Vagina (tissue), 2 donors: ENCODE measurements around the gene KDM8. TPM values are rescaled to one million over a fixed set of nuclear protein-coding genes. Genes with fewer than 3 reads are reported as not detected.

Experiments
- DNase-seq, 2 donors: peaks; one replicate each; pipeline ENCODE4 v3.0.0-alpha.2; 2017; ENCODE audit errors: extremely low spot score in 2 of 2
- H3K27ac ChIP-seq: fragments of 200-600 bp; sonication (generic); one replicate; pipeline ENCODE4 v1.5.1; 2019
- H3K27me3 ChIP-seq: fragments of 200-600 bp; sonication (generic); one replicate; pipeline ENCODE4 v1.5.1; 2019
- H3K36me3 ChIP-seq, 2 donors: fragments of 200-600 bp; sonication (generic); one replicate each; pipeline ENCODE4 v1.5.1; 2017 to 2019
- H3K4me1 ChIP-seq: fragments of 200-600 bp; sonication (generic); one replicate; pipeline ENCODE4 v1.5.1; 2019
- H3K4me3 ChIP-seq, 2 donors: fragments of 200-600 bp; sonication (generic); 1 replicate in 1 of 2; 2 replicates in 1 of 2; pipeline ENCODE4 v1.5.1; 2016 to 2019
- H3K9me3 ChIP-seq: fragments of 200-600 bp; sonication (generic); one replicate; pipeline ENCODE4 v1.5.1; 2019
- POLR2A ChIP-seq, 2 donors: fragments of 450-650 bp; IDR thresholded peaks; one replicate each; pipeline ENCODE4 v1.6.1; 2017; ENCODE audit warnings: antibody characterized with exemption in 2 of 2, mild to moderate bottlenecking in 2 of 2, moderate library complexity in 2 of 2
- POLR2AphosphoS5 ChIP-seq, 2 donors: sonication (generic); formaldehyde crosslinking; IDR thresholded peaks; one replicate each; pipeline ENCODE4 v1.9.0; 2017; ENCODE audit warnings: antibody characterized with exemption in 2 of 2, mild to moderate bottlenecking in 2 of 2, low read depth in 1 of 2; ENCODE audit not compliant: insufficient read depth in 1 of 2
- intact Hi-C: fragments of 100-400 bp; cut with DNase I; formaldehyde crosslinking; loops from one replicate; pipeline ENCODE4 v1.15.1; 2023
- total RNA-seq: library from RNA; depleted of rRNA; stranded (reverse); fragments of >200 nt; gene quantifications from one replicate; pipeline ENCODE4 v1.2.3, GENCODE V29; 2016
- TF ChIP-seq, protein P1 (sequence below), 3 experiments: fragments of 450-650 bp in 2 of 3; fragments of 200-600 bp in 1 of 3; sonication (generic) in 1 of 3; IDR thresholded peaks; one replicate each; pipeline ENCODE4 v1.5.1; 2017 to 2019; ENCODE audit warnings: antibody characterized with exemption in 3 of 3, mild to moderate bottlenecking in 2 of 3, moderate library complexity in 2 of 3

KDM8 gene
- total RNA-seq, 1 donor from 2014 or later: 1.5 TPM

- no peak overlapping the region for H3K4me3 ChIP-seq
- intact Hi-C loops: loop anchor here (5.0 kb wide), 1 partner anchor 128 kb away; no protein-coding TSS in a partner anchor
- peaks cover 73% of the 10 kb centered on the region for H3K4me1 ChIP-seq
- TF ChIP-seq, protein P1, sequence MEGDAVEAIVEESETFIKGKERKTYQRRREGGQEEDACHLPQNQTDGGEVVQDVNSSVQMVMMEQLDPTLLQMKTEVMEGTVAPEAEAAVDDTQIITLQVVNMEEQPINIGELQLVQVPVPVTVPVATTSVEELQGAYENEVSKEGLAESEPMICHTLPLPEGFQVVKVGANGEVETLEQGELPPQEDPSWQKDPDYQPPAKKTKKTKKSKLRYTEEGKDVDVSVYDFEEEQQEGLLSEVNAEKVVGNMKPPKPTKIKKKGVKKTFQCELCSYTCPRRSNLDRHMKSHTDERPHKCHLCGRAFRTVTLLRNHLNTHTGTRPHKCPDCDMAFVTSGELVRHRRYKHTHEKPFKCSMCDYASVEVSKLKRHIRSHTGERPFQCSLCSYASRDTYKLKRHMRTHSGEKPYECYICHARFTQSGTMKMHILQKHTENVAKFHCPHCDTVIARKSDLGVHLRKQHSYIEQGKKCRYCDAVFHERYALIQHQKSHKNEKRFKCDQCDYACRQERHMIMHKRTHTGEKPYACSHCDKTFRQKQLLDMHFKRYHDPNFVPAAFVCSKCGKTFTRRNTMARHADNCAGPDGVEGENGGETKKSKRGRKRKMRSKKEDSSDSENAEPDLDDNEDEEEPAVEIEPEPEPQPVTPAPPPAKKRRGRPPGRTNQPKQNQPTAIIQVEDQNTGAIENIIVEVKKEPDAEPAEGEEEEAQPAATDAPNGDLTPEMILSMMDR (IDR thresholded peaks at IDR 0.05): no peak
- TF ChIP-seq POLR2A (IDR thresholded peaks at IDR 0.05): no peak
- no peak for TF ChIP-seq POLR2AphosphoS5 (IDR thresholded peaks at IDR 0.05; ENCODE audit: insufficient read depth in 1 of 2, low read depth in 1 of 2)
- H3K27ac ChIP-seq: no peak overlapping the region
- H3K27me3 ChIP-seq: no peaks in the 10 kb centered on the region
- DNase-seq: peak in 1 of 2 donors; percentile 47
- H3K36me3 ChIP-seq: no peaks in the 10 kb centered on the region
- H3K9me3 ChIP-seq: no peaks in the 10 kb centered on the region
These were observed 35.7 kb downstream of the KDM8 start for GRCh38 chr16:27239026-27239425.

GRCh38 chr16:27239906-27240655 lies 36.8 kb downstream of the KDM8 start:
- Histone ChIP-seq H3K36me3 (no peaks in the 10 kb centered on the region), H3K27ac (peak overlapping the region; percentile 30), H3K9me3 (no peaks in the 10 kb centered on the region), H3K4me3 (no peak overlapping the region), H3K4me1 (peaks cover 77% of the 10 kb centered on the region), H3K27me3 (no peaks in the 10 kb centered on the region)
- intact Hi-C loops: loop anchor here (5.0 kb wide), 2 partner anchors 87 to 127 kb away; no protein-coding TSS in a partner anchor
- DNase-seq: peak; percentile 79 to 84
- TF ChIP-seq POLR2A (IDR thresholded peaks at IDR 0.05): no peak
- TF ChIP-seq, protein P1 (IDR thresholded peaks at IDR 0.05): no peak
- no peak for TF ChIP-seq POLR2AphosphoS5 (IDR thresholded peaks at IDR 0.05; ENCODE audit: insufficient read depth in 1 of 2, low read depth in 1 of 2)

DNA sequence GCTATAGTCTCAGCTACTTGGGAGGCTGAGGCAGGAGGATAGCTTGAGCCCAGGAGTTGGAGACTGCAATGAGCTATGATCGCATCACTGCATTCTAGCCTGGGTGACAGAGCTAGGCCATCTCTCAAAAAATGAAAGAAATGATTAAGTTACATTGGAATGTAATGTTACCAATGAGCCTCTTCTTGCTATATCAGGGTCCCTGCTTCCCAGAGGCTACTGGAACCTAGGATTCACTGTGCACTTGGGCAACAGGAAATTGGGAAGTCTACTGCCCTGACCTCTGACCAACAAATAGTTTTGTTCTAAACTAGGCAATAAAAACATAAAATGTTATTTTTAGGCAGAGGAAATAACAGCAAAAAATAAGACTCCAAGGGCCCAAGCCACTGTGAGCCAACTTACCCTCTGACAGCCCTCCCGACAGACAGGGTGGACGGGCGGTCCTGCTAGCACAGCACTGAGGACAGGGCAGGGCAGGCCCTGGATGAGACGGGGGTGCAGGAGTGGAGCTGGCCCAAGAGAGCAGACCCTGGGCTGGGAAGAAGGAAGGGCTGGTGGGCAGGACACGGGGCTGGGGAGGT lies 37.7 kb downstream of the KDM8 start:
- intact Hi-C loops: loop anchor here (5.0 kb wide), 1 partner anchor 86 kb away; no protein-coding TSS in a partner anchor
- Histone ChIP-seq H3K36me3 (no peaks in the 10 kb centered on the region), H3K27ac (peak overlapping the region; percentile 83), H3K9me3 (no peaks in the 10 kb centered on the region), H3K27me3 (no peaks in the 10 kb centered on the region), H3K4me3 (no peak overlapping the region), H3K4me1 (peaks cover 77% of the 10 kb centered on the region)
- peak; percentile 72 to 83 for DNase-seq
- TF ChIP-seq POLR2AphosphoS5 (IDR thresholded peaks at IDR 0.05; ENCODE audit: insufficient read depth in 1 of 2, low read depth in 1 of 2) (peak; percentile 33 to 49), POLR2A (IDR thresholded peaks at IDR 0.05) (no peak)

DNA sequence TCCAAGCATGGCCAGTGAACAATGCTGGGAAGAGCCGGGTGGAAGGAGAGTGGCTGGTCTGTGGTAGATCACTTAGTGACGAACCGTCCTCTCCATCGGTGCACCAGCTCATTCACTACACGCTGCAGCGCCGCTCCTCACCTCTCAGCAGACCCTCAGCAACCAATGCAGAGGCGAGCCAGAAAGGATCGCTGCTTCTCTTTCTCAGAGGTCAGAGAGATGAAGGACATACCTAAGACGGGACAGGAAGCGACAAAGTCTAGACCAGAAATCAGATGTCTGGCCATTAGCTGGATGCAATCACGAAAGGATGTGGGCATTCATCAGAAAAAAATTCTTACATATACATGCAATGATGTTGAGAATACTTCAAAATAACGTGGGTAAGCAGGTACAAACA lies 38.3 kb downstream of the KDM8 start:
- H3K36me3 ChIP-seq: no peaks in the 10 kb centered on the region
- no peaks in the 10 kb centered on the region for H3K9me3 ChIP-seq
- H3K27ac ChIP-seq: peak overlapping the region; percentile 83
- peaks cover 76% of the 10 kb centered on the region for H3K4me1 ChIP-seq
- no peaks in the 10 kb centered on the region for H3K27me3 ChIP-seq
- peak in 1 of 2 donors; percentile 72 for DNase-seq
- intact Hi-C loops: loop anchor here (5.0 kb wide), 1 partner anchor 86 kb away; no protein-coding TSS in a partner anchor
- no peak overlapping the region for H3K4me3 ChIP-seq
- TF ChIP-seq POLR2AphosphoS5 (IDR thresholded peaks at IDR 0.05; ENCODE audit: insufficient read depth in 1 of 2, low read depth in 1 of 2) (no peak), POLR2A (IDR thresholded peaks at IDR 0.05) (no peak)
- TF ChIP-seq, protein P1 (IDR thresholded peaks at IDR 0.05): no peak

DNA sequence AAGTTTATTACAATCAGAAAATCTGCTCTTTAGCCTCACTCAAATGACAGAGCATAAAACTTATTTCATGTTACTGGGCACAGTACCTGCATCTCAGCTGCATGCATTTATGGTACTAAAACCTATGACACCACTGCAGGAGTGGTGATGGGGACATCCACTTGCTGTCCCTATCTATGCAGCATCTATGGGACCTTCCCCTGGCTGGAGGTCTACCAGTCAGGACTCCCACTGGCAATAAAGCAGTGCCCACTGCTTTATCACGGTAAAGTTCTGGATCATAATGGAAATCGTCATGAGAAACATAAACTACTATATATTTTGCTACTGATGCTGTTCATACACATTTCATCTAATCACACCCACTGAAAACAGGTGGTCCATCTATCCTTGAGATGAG lies 39.1 kb downstream of the KDM8 start:
- intact Hi-C loops: loop anchor here (5.0 kb wide), 1 partner anchor 85 kb away; no protein-coding TSS in a partner anchor
- peaks cover 69% of the 10 kb centered on the region for H3K4me1 ChIP-seq
- no peak for DNase-seq

More for the DNA sequence above, 39.1 kb downstream of the KDM8 start:
- H3K9me3 ChIP-seq: no peaks in the 10 kb centered on the region
- TF ChIP-seq POLR2AphosphoS5 (IDR thresholded peaks at IDR 0.05; ENCODE audit: insufficient read depth in 1 of 2, low read depth in 1 of 2): no peak
- H3K4me3 ChIP-seq: peak overlapping the region in 1 of 2 donors; percentile 19
- peak overlapping the region; percentile 83 for H3K27ac ChIP-seq
- H3K36me3 ChIP-seq: no peaks in the 10 kb centered on the region
- no peaks in the 10 kb centered on the region for H3K27me3 ChIP-seq
